ENCODE data around the gene VPS8. TPM values are rescaled to one million over a fixed set of nuclear protein-coding genes. Genes with fewer than 3 reads are reported as not detected.
"Not testable (repeated sequence)": the region's sequence is repeated elsewhere in the genome, so short reads cannot be mapped to it uniquely, and the experiment has no call there.

VPS8 gene
- total RNA-seq, 1 donor from 2014 or later = 94.5 TPM

DNA sequence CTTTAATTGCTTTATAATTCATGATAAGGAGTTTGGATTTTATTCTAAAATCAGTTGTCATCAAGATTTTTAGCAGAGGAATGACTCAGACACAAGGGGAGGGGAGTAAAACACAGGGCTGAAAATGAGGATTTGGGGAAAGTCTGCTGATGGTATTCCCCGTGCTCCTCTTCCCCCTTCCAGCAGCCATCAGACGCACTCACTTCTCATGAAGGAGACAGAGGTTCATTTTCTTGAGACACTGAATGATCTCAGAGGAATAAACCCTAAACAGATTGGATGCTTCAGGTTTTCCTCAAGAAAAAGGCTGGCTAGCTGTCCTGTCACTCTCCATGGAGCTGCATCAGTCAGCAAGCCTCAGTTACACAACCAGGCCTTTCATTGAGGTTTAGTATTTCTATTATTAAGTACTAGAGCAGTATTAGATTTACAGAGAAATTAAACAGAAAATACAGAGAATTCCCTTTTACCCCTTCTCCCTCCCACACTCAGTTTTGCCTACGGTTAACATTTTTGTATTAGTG, 174.5 kb downstream of the VPS8 start:
- DNase-seq = no peak
- Mint-ChIP-seq H3K9me3 (ENCODE audit: unreplicated experiment) (no peaks in the 10 kb centered on the region), H3K4me1 (ENCODE audit: low read depth, unreplicated experiment) (peaks cover 7% of the 10 kb centered on the region), H3K4me3 (ENCODE audit: unreplicated experiment) (no peak overlapping the region), H3K36me3 (ENCODE audit: unreplicated experiment) (peaks cover 4% of the 10 kb centered on the region), H3K27ac (ENCODE audit: unreplicated experiment) (no peak overlapping the region), H3K27me3 (ENCODE audit: unreplicated experiment) (no peaks in the 10 kb centered on the region)
- TF ChIP-seq, protein P1, sequence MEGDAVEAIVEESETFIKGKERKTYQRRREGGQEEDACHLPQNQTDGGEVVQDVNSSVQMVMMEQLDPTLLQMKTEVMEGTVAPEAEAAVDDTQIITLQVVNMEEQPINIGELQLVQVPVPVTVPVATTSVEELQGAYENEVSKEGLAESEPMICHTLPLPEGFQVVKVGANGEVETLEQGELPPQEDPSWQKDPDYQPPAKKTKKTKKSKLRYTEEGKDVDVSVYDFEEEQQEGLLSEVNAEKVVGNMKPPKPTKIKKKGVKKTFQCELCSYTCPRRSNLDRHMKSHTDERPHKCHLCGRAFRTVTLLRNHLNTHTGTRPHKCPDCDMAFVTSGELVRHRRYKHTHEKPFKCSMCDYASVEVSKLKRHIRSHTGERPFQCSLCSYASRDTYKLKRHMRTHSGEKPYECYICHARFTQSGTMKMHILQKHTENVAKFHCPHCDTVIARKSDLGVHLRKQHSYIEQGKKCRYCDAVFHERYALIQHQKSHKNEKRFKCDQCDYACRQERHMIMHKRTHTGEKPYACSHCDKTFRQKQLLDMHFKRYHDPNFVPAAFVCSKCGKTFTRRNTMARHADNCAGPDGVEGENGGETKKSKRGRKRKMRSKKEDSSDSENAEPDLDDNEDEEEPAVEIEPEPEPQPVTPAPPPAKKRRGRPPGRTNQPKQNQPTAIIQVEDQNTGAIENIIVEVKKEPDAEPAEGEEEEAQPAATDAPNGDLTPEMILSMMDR (IDR thresholded peaks at IDR 0.05; ENCODE audit: partially characterized antibody, unreplicated experiment) = no peak

DNA sequence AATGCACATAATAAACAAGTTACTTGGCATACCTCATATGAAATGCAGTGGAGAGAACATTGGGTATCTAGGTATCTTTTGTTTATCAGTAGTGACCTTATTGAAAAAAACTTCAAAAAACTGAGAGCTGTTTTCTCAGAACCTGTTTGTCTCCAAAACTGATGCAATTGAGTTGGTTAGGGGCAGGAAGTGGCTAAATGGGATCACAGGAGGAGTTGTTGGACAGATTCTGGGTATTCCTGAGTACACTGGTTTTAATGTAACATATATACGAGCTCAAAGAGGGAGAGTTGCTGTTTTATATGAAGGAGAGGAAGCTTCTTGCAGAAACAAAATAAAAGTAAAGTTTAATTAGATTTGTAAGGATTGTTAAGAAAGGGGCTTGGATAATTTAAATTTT, 181.4 kb downstream of the VPS8 start:
- no peak for DNase-seq
- peaks cover 4% of the 10 kb centered on the region for H3K36me3 Mint-ChIP-seq (ENCODE audit: unreplicated experiment)
- no peaks in the 10 kb centered on the region for H3K27me3 Mint-ChIP-seq (ENCODE audit: unreplicated experiment)
- no peaks in the 10 kb centered on the region for H3K9me3 Mint-ChIP-seq (ENCODE audit: unreplicated experiment)
- no peaks in the 10 kb centered on the region for H3K4me1 Mint-ChIP-seq (ENCODE audit: low read depth, unreplicated experiment)
- no peak overlapping the region for H3K27ac Mint-ChIP-seq (ENCODE audit: unreplicated experiment)
- TF ChIP-seq, protein P1 (IDR thresholded peaks at IDR 0.05; ENCODE audit: partially characterized antibody, unreplicated experiment) = no peak
- H3K4me3 Mint-ChIP-seq (ENCODE audit: unreplicated experiment) = no peak overlapping the region

DNA sequence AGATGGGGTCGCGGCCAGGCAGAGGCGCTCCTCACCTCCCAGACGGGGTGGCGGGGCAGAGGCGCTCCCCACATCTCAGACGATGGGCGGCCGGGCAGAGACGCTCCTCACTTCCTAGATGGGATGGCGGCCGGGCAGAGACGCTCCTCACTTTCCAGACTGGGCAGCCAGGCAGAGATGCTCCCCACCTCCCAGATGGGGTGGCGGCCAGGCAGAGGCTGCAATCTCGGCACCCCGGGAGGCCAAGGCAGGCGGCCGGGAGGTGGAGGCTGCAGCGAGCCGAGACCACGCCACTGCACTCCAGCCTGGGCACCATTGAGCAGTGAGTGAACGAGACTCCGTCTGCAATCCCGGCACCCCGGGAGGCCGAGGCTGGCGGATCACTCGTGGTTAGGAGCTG, 191.9 kb downstream of the VPS8 start:
- H3K4me3 Mint-ChIP-seq (ENCODE audit: unreplicated experiment); H3K27ac Mint-ChIP-seq (ENCODE audit: unreplicated experiment); H3K27me3 Mint-ChIP-seq (ENCODE audit: unreplicated experiment); H3K4me1 Mint-ChIP-seq (ENCODE audit: low read depth, unreplicated experiment); H3K9me3 Mint-ChIP-seq (ENCODE audit: unreplicated experiment): not testable (repeated sequence)
- DNase-seq = peak; percentile 40
- peaks cover 17% of the 10 kb centered on the region for H3K36me3 Mint-ChIP-seq (ENCODE audit: unreplicated experiment)

DNA sequence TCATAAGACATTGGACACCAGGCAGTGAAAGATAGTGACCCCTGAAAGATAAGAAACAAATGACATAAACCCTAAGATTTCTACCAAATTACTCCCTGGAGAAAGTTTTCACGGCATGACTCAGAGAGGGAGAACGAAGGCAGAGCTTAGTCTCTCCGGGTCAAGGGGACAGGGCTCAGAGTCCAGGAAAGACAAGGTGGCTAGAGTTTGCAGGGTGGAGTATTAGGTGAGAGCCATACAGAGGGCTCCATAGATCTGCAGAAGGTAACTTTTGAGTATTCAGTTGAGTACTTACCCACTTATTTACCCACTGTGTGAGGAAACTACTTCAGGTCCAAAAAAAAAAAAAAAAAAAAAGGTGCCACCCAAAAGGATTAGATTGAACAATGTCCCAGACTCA, 197.7 kb downstream of the VPS8 start:
- TF ChIP-seq, protein P1 (IDR thresholded peaks at IDR 0.05; ENCODE audit: partially characterized antibody, unreplicated experiment) = no peak
- Mint-ChIP-seq H3K4me1 (ENCODE audit: low read depth, unreplicated experiment) (peaks cover 8% of the 10 kb centered on the region), H3K4me3 (ENCODE audit: unreplicated experiment) (no peak overlapping the region), H3K27ac (ENCODE audit: unreplicated experiment) (no peak overlapping the region), H3K27me3 (ENCODE audit: unreplicated experiment) (no peaks in the 10 kb centered on the region), H3K36me3 (ENCODE audit: unreplicated experiment) (peaks cover 34% of the 10 kb centered on the region), H3K9me3 (ENCODE audit: unreplicated experiment) (peaks cover under 1% of the 10 kb centered on the region)
- DNase-seq = no peak

DNA sequence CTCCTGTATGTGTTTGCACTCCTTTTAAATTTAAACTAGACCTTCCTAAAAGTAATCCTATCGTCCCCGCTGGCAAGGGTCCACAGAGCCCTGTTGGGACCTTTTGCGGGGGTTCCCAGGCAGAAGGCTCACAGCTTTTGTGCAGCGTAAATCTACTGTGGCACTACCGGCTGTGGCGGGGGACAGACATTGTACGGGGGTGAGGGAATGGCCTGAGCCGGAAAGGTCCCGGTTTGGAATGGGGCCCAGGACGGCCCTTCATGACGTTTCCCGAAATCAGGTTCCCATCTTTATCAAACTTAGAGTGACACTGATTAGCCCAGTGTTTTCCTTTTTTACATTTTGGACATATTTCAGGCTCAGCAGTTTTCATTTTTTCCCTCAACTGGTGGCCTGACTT, 205.6 kb downstream of the VPS8 start:
- not testable (repeated sequence) for H3K4me3 Mint-ChIP-seq (ENCODE audit: unreplicated experiment); DNase-seq; H3K4me1 Mint-ChIP-seq (ENCODE audit: low read depth, unreplicated experiment); H3K27ac Mint-ChIP-seq (ENCODE audit: unreplicated experiment); H3K27me3 Mint-ChIP-seq (ENCODE audit: unreplicated experiment); H3K9me3 Mint-ChIP-seq (ENCODE audit: unreplicated experiment)
- H3K36me3 Mint-ChIP-seq (ENCODE audit: unreplicated experiment) = peaks cover 17% of the 10 kb centered on the region

DNA sequence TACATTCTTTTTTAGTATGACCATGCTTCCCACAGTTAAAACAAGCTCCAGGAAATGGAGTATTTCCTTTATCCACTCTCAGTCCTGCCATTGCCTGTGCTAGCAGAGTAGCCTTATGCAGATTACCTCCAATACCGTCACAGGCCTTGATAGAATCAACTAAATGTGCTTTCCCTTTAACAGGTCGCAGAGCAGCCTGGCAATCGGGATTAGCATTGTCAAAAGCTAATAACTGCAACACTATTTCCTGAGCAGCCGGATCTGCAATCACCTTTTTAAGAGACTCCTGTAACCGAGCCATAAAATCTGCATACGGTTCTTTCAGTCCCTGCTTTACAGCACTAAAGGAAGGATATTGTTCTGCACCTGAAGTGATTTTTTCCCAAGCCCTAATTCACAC, 206.0 kb downstream of the VPS8 start:
- DNase-seq; H3K27me3 Mint-ChIP-seq (ENCODE audit: unreplicated experiment); H3K4me3 Mint-ChIP-seq (ENCODE audit: unreplicated experiment); H3K27ac Mint-ChIP-seq (ENCODE audit: unreplicated experiment); H3K9me3 Mint-ChIP-seq (ENCODE audit: unreplicated experiment); H3K4me1 Mint-ChIP-seq (ENCODE audit: low read depth, unreplicated experiment): not testable (repeated sequence)
- peaks cover 15% of the 10 kb centered on the region for H3K36me3 Mint-ChIP-seq (ENCODE audit: unreplicated experiment)

All from glutamatergic neuron (in vitro differentiated cells).